Esophagus muscularis mucosa (tissue), 3 donors: ENCODE data around the gene DCC.

Experiments used
- CTCF ChIP-seq, 3 experiments: fragments of 200-600 bp in 2 of 3; fragments of 450-650 bp in 1 of 3; sonication (generic) in 2 of 3; IDR thresholded peaks; one replicate each; pipeline ENCODE4 v1.5.1; 2017 to 2019; ENCODE audit warnings: antibody characterized with exemption in 3 of 3, mild to moderate bottlenecking in 2 of 3, moderate library complexity in 1 of 3
- POLR2A ChIP-seq: fragments of 450-650 bp; IDR thresholded peaks from one replicate; pipeline ENCODE4 v1.6.1; 2017; ENCODE audit warnings: antibody characterized with exemption, moderate library complexity, mild to moderate bottlenecking, low read depth

GRCh38 chr18:52426041-52426440 lies 86.0 kb downstream of the DCC start:
- no peak for TF ChIP-seq CTCF (IDR thresholded peaks at IDR 0.05)
- no peak for TF ChIP-seq POLR2A
